ENCODE measurements around the gene CD93. TPM values are rescaled to one million over a fixed set of nuclear protein-coding genes. Genes with fewer than 3 reads are reported as not detected.
A peak's percentile ranks its signal among the peaks of the same experiment; 100 is the strongest.

The CD93 gene
- total RNA-seq, 4 donors from 2014 or later, result 17.3 to 22.2 (median 21.1) TPM

- Histone ChIP-seq H3K9me3 (no peaks in the 10 kb centered on the region), H3K4me3 (no peak overlapping the region), H3K27me3 (no peaks in the 10 kb centered on the region), H3K4me1 (peaks cover 11 to 14% of the 10 kb centered on the region in 2 donors), H3K27ac (peak overlapping the region in 3 of 4 donors; percentile 50 to 64 (median 61)), H3K36me3 (no peaks in the 10 kb centered on the region)
- DNase-seq (no peak), ATAC-seq (peak; percentile 46 to 57)
- TF ChIP-seq POLR2A (IDR thresholded peaks at IDR 0.05), result no peak
- TF ChIP-seq, protein P1, sequence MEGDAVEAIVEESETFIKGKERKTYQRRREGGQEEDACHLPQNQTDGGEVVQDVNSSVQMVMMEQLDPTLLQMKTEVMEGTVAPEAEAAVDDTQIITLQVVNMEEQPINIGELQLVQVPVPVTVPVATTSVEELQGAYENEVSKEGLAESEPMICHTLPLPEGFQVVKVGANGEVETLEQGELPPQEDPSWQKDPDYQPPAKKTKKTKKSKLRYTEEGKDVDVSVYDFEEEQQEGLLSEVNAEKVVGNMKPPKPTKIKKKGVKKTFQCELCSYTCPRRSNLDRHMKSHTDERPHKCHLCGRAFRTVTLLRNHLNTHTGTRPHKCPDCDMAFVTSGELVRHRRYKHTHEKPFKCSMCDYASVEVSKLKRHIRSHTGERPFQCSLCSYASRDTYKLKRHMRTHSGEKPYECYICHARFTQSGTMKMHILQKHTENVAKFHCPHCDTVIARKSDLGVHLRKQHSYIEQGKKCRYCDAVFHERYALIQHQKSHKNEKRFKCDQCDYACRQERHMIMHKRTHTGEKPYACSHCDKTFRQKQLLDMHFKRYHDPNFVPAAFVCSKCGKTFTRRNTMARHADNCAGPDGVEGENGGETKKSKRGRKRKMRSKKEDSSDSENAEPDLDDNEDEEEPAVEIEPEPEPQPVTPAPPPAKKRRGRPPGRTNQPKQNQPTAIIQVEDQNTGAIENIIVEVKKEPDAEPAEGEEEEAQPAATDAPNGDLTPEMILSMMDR (IDR thresholded peaks at IDR 0.05 in 4 of 5, conservative IDR thresholded peaks at IDR 0.05 in 1 of 5), result no peak
- in situ Hi-C loops (cut with MboI; ENCODE audit: low sequenced_read_pairs in 4 of 4), result no loop called here
- intact Hi-C loops (cut with DNase I; ENCODE audit: low total_unique reads), result no loop called here
Observed at GRCh38 chr20:23119456-23120216, 33.5 kb upstream of the CD93 start.

DNA sequence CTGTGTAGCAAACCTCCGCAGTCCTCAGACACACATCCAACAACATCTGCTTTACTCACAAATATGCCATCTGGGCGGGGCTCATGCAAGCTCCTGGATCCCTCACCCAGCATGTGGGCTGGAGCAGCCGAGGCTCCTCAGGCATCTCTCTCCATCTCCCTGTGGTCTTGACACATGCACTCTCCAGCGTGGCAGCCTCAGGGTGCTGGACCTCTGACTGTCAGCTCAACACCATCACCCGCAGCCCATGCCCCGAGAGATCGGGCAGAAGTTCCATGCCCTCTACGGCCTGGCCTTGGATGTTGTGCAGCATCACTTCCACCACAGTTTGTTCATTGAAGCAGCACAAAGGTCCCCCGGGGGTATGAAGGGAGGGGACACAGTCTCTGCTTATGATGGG is 32.6 kb upstream of the CD93 start:
- Histone ChIP-seq H3K4me1 (peaks cover 11 to 20% of the 10 kb centered on the region in 2 donors), H3K27ac (no peak overlapping the region), H3K27me3 (no peaks in the 10 kb centered on the region), H3K9me3 (no peaks in the 10 kb centered on the region), H3K4me3 (no peak overlapping the region), H3K36me3 (no peaks in the 10 kb centered on the region)
- in situ Hi-C loops (cut with MboI; ENCODE audit: low sequenced_read_pairs in 4 of 4), result no loop called here
- intact Hi-C loops (cut with DNase I; ENCODE audit: low total_unique reads), result no loop called here
- TF ChIP-seq, protein P1 (IDR thresholded peaks at IDR 0.05 in 4 of 5, conservative IDR thresholded peaks at IDR 0.05 in 1 of 5), result no peak
- TF ChIP-seq POLR2A (IDR thresholded peaks at IDR 0.05), result no peak
- ATAC-seq, result no peak
- DNase-seq, result no peak

GRCh38 chr20:23118144-23118543 is 32.0 kb upstream of the CD93 start:
- intact Hi-C loops (cut with DNase I; ENCODE audit: low total_unique reads), result no loop called here
- in situ Hi-C loops (cut with MboI; ENCODE audit: low sequenced_read_pairs in 4 of 4), result no loop called here

DNA sequence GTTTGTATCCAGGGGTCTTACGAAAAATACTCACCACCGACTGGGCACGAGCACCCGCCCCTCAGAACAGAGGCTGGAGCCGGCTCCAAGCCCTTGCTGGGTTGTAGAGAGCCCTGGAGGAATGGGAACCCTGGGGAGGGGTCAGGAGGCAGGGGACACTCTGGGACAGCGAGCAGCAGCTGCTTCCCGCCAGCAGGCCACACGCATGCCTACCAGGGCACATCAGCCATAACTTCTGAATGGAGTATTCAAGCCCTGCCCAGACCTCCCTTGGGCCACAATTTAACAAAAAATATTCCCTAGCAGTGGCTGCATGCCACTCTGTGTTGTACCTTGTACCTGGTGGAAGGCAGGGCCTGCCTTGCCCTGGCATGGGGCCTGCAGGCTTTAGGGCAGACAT is 31.6 kb upstream of the CD93 start:
- in situ Hi-C loops (cut with MboI; ENCODE audit: low sequenced_read_pairs in 4 of 4), result no loop called here
- Histone ChIP-seq H3K4me1 (peaks cover 11 to 20% of the 10 kb centered on the region in 2 donors), H3K36me3 (no peaks in the 10 kb centered on the region), H3K27me3 (no peaks in the 10 kb centered on the region), H3K27ac (no peak overlapping the region), H3K4me3 (no peak overlapping the region), H3K9me3 (no peaks in the 10 kb centered on the region)
- intact Hi-C loops (cut with DNase I; ENCODE audit: low total_unique reads), result no loop called here
- no peak for TF ChIP-seq POLR2A (IDR thresholded peaks at IDR 0.05)
- DNase-seq (no peak), ATAC-seq (no peak)

More at GRCh38 chr20:23118144-23118543, 32.0 kb upstream of the CD93 start:
- H3K4me3 ChIP-seq, result no peak overlapping the region
- H3K36me3 ChIP-seq, result no peaks in the 10 kb centered on the region
- TF ChIP-seq, protein P1 (IDR thresholded peaks at IDR 0.05 in 4 of 5, conservative IDR thresholded peaks at IDR 0.05 in 1 of 5), result no peak
- no peak for TF ChIP-seq POLR2A (IDR thresholded peaks at IDR 0.05)
- no peak overlapping the region for H3K27ac ChIP-seq
- ATAC-seq (no peak), DNase-seq (no peak)
- no peaks in the 10 kb centered on the region for H3K27me3 ChIP-seq
- H3K9me3 ChIP-seq, result no peaks in the 10 kb centered on the region
- peaks cover 11 to 20% of the 10 kb centered on the region in 2 donors for H3K4me1 ChIP-seq

- DNase-seq, result no peak
- Histone ChIP-seq H3K4me1 (peaks cover 11 to 20% of the 10 kb centered on the region in 2 donors), H3K36me3 (no peaks in the 10 kb centered on the region), H3K4me3 (no peak overlapping the region), H3K27ac (peak overlapping the region in 1 of 4 donors; percentile 21), H3K27me3 (no peaks in the 10 kb centered on the region), H3K9me3 (no peaks in the 10 kb centered on the region)
- in situ Hi-C loops (cut with MboI; ENCODE audit: low sequenced_read_pairs in 4 of 4) (no loop called here), intact Hi-C loops (cut with DNase I; ENCODE audit: low total_unique reads) (no loop called here)
- no peak for TF ChIP-seq POLR2A (IDR thresholded peaks at IDR 0.05)
- TF ChIP-seq, protein P1 (IDR thresholded peaks at IDR 0.05 in 4 of 5, conservative IDR thresholded peaks at IDR 0.05 in 1 of 5), result no peak
- no peak for ATAC-seq
Observed at GRCh38 chr20:23116311-23117089, 30.4 kb upstream of the CD93 start.
